CMK (cell line): ENCODE measurements around the gene PHYKPL.

Experiments
- DNase-seq: peaks from one replicate; pipeline ENCODE4 v3.0.0-alpha.2; 2010; ENCODE audit warnings: low read depth

The PHYKPL gene

GRCh38 chr5:178222292-178222691, 10.3 kb downstream of the PHYKPL start:
- DNase-seq = no peak

GRCh38 chr5:178221853-178222252, 10.7 kb downstream of the PHYKPL start:
- DNase-seq = no peak

- DNase-seq = no peak
These were observed 11.3 kb downstream of the PHYKPL start for GRCh38 chr5:178221282-178221681.

- no peak for DNase-seq
These were observed 13.8 kb downstream of the PHYKPL start for GRCh38 chr5:178218827-178219226.

- no peak for DNase-seq
These were observed 14.3 kb downstream of the PHYKPL start for GRCh38 chr5:178218237-178218776.

GRCh38 chr5:178216779-178217178, 15.8 kb downstream of the PHYKPL start:
- no peak for DNase-seq

- DNase-seq = no peak
These were observed 16.5 kb downstream of the PHYKPL start for GRCh38 chr5:178216088-178216534.

- no peak for DNase-seq
These were observed 17.2 kb downstream of the PHYKPL start for GRCh38 chr5:178215280-178216002.

GRCh38 chr5:178214160-178214803, 18.3 kb downstream of the PHYKPL start:
- DNase-seq = no peak

- no peak for DNase-seq
These were observed 18.9 kb downstream of the PHYKPL start for GRCh38 chr5:178213748-178214151.

GRCh38 chr5:178213003-178213461, 19.6 kb downstream of the PHYKPL start:
- no peak for DNase-seq

- DNase-seq = no peak
These were observed 20.2 kb downstream of the PHYKPL start for GRCh38 chr5:178212241-178213002.

- DNase-seq = no peak
These were observed 21.2 kb downstream of the PHYKPL start for GRCh38 chr5:178211095-178212048.

- DNase-seq = no peak
These were observed 21.9 kb downstream of the PHYKPL start for GRCh38 chr5:178210686-178211085.

GRCh38 chr5:178210073-178210535, 22.5 kb downstream of the PHYKPL start:
- DNase-seq = no peak

- no peak for DNase-seq
These were observed 23.1 kb downstream of the PHYKPL start for GRCh38 chr5:178209334-178210072.

- no peak for DNase-seq
These were observed 23.9 kb downstream of the PHYKPL start for GRCh38 chr5:178208540-178209227.

- DNase-seq = no peak
These were observed 24.7 kb downstream of the PHYKPL start for GRCh38 chr5:178207917-178208280.

- DNase-seq = no peak
These were observed 25.3 kb downstream of the PHYKPL start for GRCh38 chr5:178207183-178207916.
